GM18519 (cell line): ENCODE results near the gene FCN2.

ENCODE experiments used
- ATAC-seq: cut with Tn5 transposase; IDR thresholded peaks from one replicate; pipeline ENCODE4 v1.9.1; 2021; ENCODE audit warnings: mild to moderate bottlenecking, moderate library complexity; ENCODE audit not compliant: unreplicated experiment, low FRiP score

Gene FCN2

GRCh38 chr9:134925011-134925511 lies 44.5 kb downstream of the FCN2 start:
- ATAC-seq: no peak

GRCh38 chr9:134928436-134929192 lies 48.0 kb downstream of the FCN2 start:
- no peak for ATAC-seq

GRCh38 chr9:134929193-134930158 lies 48.9 kb downstream of the FCN2 start:
- ATAC-seq: no peak

GRCh38 chr9:134930398-134930797 lies 49.8 kb downstream of the FCN2 start:
- ATAC-seq: no peak

GRCh38 chr9:134932171-134932570 lies 51.6 kb downstream of the FCN2 start:
- ATAC-seq: no peak

- ATAC-seq: no peak
Measured at GRCh38 chr9:134932606-134933005, 52.0 kb downstream of the FCN2 start.

- ATAC-seq: no peak
Measured at GRCh38 chr9:134933076-134933659, 52.6 kb downstream of the FCN2 start.

GRCh38 chr9:134935056-134935640 lies 54.5 kb downstream of the FCN2 start:
- no peak for ATAC-seq

- no peak for ATAC-seq
Measured at GRCh38 chr9:134935701-134936345, 55.2 kb downstream of the FCN2 start.

GRCh38 chr9:134936346-134937163 lies 55.9 kb downstream of the FCN2 start:
- ATAC-seq: no peak
